K562 (cell line): Measurements from ENCODE around the gene RUVBL2. TPM values are rescaled to one million over a fixed set of nuclear protein-coding genes. Genes with fewer than 3 reads are reported as not detected.

Experiments used
- CREBBP ChIP-seq: IDR thresholded peaks from one replicate; pipeline ENCODE4 v1.6.1; 2012; ENCODE audit warnings: low read depth, mild to moderate bottlenecking, control low read depth, inconsistent platforms, low read length
- DACH1 ChIP-seq: fragments of 450-650 bp; IDR thresholded peaks from 2 replicates; pipeline ENCODE4 v1.6.1; 2018; ENCODE audit not compliant: partially characterized antibody
- ERF ChIP-seq: fragments of 450-650 bp; formaldehyde crosslinking; IDR thresholded peaks from 2 replicates; pipeline ENCODE4 v1.4.0; 2020; ENCODE audit warnings: mild to moderate bottlenecking, mixed read lengths
- ESRRA ChIP-seq: fragments of 450-650 bp; IDR thresholded peaks from 2 replicates; pipeline ENCODE4 v1.6.1; 2014; ENCODE audit warnings: low read depth, mild to moderate bottlenecking, moderate library complexity, borderline replicate concordance
- ETV1 ChIP-seq: fragments of 450-650 bp; conservative IDR thresholded peaks from 2 replicates; pipeline ENCODE4 v1.6.1; 2016; ENCODE audit warnings: missing genetic modification characterization, control low read depth, low read depth, missing compliant biosample characterization
- FOXK1 ChIP-seq: sonication (generic); formaldehyde crosslinking; IDR thresholded peaks from 2 replicates; pipeline ENCODE4 v1.8.0; 2022; ENCODE audit warnings: missing genetic modification reagents, mild to moderate bottlenecking, borderline replicate concordance
- KLF1 ChIP-seq: fragments of 450-650 bp; IDR thresholded peaks from 2 replicates; pipeline ENCODE4 v1.6.1; 2016; ENCODE audit warnings: missing genetic modification characterization, missing compliant biosample characterization
- NCOA4 ChIP-seq: fragments of 450-650 bp; IDR thresholded peaks from 2 replicates; pipeline ENCODE4 v1.6.1; 2018; ENCODE audit warnings: mild to moderate bottlenecking; ENCODE audit not compliant: partially characterized antibody
- SETDB1 ChIP-seq: IDR thresholded peaks from one replicate; pipeline ENCODE4 v1.6.1; 2012; ENCODE audit warnings: low read length, control low read depth, inconsistent platforms
- ZNF311 ChIP-seq: fragments of 250-450 bp; sonication (Bioruptor Pico); IDR thresholded peaks from 2 replicates; pipeline ENCODE4 v1.4.0; 2020; ENCODE audit warnings: mild to moderate bottlenecking, moderate library complexity
- ZNF589 ChIP-seq: fragments of 200-800 bp; sonication (Bioruptor generic); IDR thresholded peaks from 2 replicates; pipeline ENCODE4 v1.6.1; 2016; ENCODE audit warnings: low read depth, missing genetic modification characterization, missing compliant biosample characterization
- polyA plus RNA-seq, 8 experiments: library from polyadenylated mRNA; depleted of rRNA in 4 of 8; stranded (reverse) in 5 of 8; unstranded in 3 of 8; fragments of >200 nt; fragmentation: Nextera tagmentation in 2 of 8; fragmentation: Illumina TruSeq in 1 of 8; extraction: Ambion mirVana in 2 of 8; extraction: Trizol in 1 of 8; gene quantifications; 2 replicates each; pipeline versions ENCODE4 v1.2.1 to v1.2.3, GENCODE V29; 2011 to 2014; ENCODE audit warnings: inconsistent platforms in 1 of 8, missing spikeins in 1 of 8
- total RNA-seq, 7 experiments: library from RNA; depleted of rRNA in 6 of 7; stranded (reverse); fragments of >200 nt in 6 of 7; fragmentation: Illumina TruSeq in 2 of 7; extraction: Trizol in 2 of 7; gene quantifications; 2 replicates each; pipeline versions ENCODE4 v1.2.1 to v1.2.3, GENCODE V29; 2011 to 2021; ENCODE audit warnings: low replicate concordance in 1 of 7
- TF ChIP-seq, protein P1 (sequence below): sonication (generic); formaldehyde crosslinking; IDR thresholded peaks from 2 replicates; pipeline ENCODE4 v1.8.1; 2023; ENCODE audit warnings: mild to moderate bottlenecking, missing genetic modification reagents
- TF ChIP-seq, protein P2 (sequence below), 2 experiments: fragments of 450-650 bp in 1 of 2; sonication (generic) in 1 of 2; formaldehyde crosslinking in 1 of 2; IDR thresholded peaks in 1 of 2; conservative IDR thresholded peaks in 1 of 2; 2 replicates each; pipeline versions ENCODE4 v1.6.1 to v1.8.1; 2016 to 2023; ENCODE audit warnings: mild to moderate bottlenecking in 2 of 2, moderate library complexity in 2 of 2, inconsistent platforms in 1 of 2, missing genetic modification reagents in 1 of 2
- TF ChIP-seq, protein P3 (sequence below): fragments of 450-650 bp; IDR thresholded peaks from 2 replicates; pipeline ENCODE4 v1.6.1; 2016
- TF ChIP-seq, protein P4 (sequence below): fragments of 250-450 bp; sonication (Bioruptor Pico); IDR thresholded peaks from 2 replicates; pipeline ENCODE4 v1.5.0; 2020; ENCODE audit warnings: mild to moderate bottlenecking
- TF ChIP-seq, protein P5 (sequence below): sonication (generic); formaldehyde crosslinking; IDR thresholded peaks from 2 replicates; pipeline ENCODE4 v1.8.1; 2023; ENCODE audit warnings: mild to moderate bottlenecking, missing genetic modification reagents

Gene RUVBL2
- total and polyA plus RNA-seq, 9 of the 15 experiments (the other 6 are each of a cell fraction or from before 2014, with no cell fraction given) = 71.4 to 453 (median 237) TPM

- TF ChIP-seq ESRRA (no peak), SETDB1 (no peak), ZNF311 (CRISPR knock-in tag) (peak; percentile 54; the same call in 1 of the 2 replicates), DACH1 (no peak), ERF (0 out of 2 replicates have a peak, but pooled peaks have one; percentile 46), NCOA4 (no peak), ZNF589 (CRISPR knock-in tag) (0 out of 2 replicates have a peak, but pooled peaks have one; percentile 27), FOXK1 (CRISPR knock-in tag) (no peak), CREBBP (no peak), ETV1 (tag) (peak; percentile 86), KLF1 (tag) (no peak)
- TF ChIP-seq, protein P1, sequence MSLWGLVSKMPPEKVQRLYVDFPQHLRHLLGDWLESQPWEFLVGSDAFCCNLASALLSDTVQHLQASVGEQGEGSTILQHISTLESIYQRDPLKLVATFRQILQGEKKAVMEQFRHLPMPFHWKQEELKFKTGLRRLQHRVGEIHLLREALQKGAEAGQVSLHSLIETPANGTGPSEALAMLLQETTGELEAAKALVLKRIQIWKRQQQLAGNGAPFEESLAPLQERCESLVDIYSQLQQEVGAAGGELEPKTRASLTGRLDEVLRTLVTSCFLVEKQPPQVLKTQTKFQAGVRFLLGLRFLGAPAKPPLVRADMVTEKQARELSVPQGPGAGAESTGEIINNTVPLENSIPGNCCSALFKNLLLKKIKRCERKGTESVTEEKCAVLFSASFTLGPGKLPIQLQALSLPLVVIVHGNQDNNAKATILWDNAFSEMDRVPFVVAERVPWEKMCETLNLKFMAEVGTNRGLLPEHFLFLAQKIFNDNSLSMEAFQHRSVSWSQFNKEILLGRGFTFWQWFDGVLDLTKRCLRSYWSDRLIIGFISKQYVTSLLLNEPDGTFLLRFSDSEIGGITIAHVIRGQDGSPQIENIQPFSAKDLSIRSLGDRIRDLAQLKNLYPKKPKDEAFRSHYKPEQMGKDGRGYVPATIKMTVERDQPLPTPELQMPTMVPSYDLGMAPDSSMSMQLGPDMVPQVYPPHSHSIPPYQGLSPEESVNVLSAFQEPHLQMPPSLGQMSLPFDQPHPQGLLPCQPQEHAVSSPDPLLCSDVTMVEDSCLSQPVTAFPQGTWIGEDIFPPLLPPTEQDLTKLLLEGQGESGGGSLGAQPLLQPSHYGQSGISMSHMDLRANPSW (CRISPR knock-in tag) = 0 out of 2 replicates have a peak, but pooled peaks have one; percentile 4
- TF ChIP-seq, protein P2, sequence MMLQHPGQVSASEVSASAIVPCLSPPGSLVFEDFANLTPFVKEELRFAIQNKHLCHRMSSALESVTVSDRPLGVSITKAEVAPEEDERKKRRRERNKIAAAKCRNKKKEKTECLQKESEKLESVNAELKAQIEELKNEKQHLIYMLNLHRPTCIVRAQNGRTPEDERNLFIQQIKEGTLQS (IDR thresholded peaks at IDR 0.05) = no peak
- TF ChIP-seq, protein P2 (CRISPR knock-in tag; conservative IDR thresholded peaks at IDR 0.05) = no peak
- TF ChIP-seq, protein P3, sequence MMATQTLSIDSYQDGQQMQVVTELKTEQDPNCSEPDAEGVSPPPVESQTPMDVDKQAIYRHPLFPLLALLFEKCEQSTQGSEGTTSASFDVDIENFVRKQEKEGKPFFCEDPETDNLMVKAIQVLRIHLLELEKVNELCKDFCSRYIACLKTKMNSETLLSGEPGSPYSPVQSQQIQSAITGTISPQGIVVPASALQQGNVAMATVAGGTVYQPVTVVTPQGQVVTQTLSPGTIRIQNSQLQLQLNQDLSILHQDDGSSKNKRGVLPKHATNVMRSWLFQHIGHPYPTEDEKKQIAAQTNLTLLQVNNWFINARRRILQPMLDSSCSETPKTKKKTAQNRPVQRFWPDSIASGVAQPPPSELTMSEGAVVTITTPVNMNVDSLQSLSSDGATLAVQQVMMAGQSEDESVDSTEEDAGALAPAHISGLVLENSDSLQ = 0 out of 2 replicates have a peak, but pooled peaks have one; percentile 6
- TF ChIP-seq, protein P4, sequence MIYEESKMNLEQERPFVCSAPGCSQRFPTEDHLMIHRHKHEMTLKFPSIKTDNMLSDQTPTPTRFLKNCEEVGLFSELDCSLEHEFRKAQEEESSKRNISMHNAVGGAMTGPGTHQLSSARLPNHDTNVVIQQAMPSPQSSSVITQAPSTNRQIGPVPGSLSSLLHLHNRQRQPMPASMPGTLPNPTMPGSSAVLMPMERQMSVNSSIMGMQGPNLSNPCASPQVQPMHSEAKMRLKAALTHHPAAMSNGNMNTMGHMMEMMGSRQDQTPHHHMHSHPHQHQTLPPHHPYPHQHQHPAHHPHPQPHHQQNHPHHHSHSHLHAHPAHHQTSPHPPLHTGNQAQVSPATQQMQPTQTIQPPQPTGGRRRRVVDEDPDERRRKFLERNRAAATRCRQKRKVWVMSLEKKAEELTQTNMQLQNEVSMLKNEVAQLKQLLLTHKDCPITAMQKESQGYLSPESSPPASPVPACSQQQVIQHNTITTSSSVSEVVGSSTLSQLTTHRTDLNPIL (CRISPR knock-in tag) = no peak
- TF ChIP-seq, protein P5, sequence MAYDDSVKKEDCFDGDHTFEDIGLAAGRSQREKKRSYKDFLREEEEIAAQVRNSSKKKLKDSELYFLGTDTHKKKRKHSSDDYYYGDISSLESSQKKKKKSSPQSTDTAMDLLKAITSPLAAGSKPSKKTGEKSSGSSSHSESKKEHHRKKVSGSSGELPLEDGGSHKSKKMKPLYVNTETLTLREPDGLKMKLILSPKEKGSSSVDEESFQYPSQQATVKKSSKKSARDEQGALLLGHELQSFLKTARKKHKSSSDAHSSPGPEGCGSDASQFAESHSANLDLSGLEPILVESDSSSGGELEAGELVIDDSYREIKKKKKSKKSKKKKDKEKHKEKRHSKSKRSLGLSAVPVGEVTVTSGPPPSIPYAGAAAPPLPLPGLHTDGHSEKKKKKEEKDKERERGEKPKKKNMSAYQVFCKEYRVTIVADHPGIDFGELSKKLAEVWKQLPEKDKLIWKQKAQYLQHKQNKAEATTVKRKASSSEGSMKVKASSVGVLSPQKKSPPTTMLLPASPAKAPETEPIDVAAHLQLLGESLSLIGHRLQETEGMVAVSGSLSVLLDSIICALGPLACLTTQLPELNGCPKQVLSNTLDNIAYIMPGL = no peak
These were observed 42.7 kb upstream of the RUVBL2 start (continued) for GRCh38 chr19:48950830-48951519.
